Panc1 (cell line): Measurements from ENCODE around the gene OSBPL8. TPM values are rescaled to one million over a fixed set of nuclear protein-coding genes. Genes with fewer than 3 reads are reported as not detected.

Experiments
- ATAC-seq: fragments of 200-7000 bp; cut with Tn5 transposase; 2 replicates; pipeline ENCODE4 v1.9.1; 2020; ENCODE audit warnings: mild to moderate bottlenecking, moderate library complexity
- BruUV-seq: library from RNA; stranded (reverse); fragments of 400-500 nt; replicated peaks from 2 replicates; lab custom pipeline; 2021; lab: Mats Ljungman, UMichigan
- CTCF ChIA-PET: fragments of 300-600 bp; sonication (Branson Sonifier 250); formaldehyde crosslinking; loops from one replicate; lab custom pipeline; 2022; ENCODE audit warnings: antibody characterized with exemption; lab: Charles Lee
- POLR2A ChIA-PET: fragments of 300-600 bp; sonication (Branson Sonifier 250); formaldehyde crosslinking; loops from one replicate; lab custom pipeline; 2022; ENCODE audit warnings: antibody characterized with exemption; lab: Charles Lee
- DNase-seq: peaks from one replicate; pipeline ENCODE4 v3.0.0-alpha.2; 2010; ENCODE audit warnings: low read depth, low spot score
- H3K27ac ChIP-seq: 2 replicates; pipeline ENCODE4 v1.5.1; 2011; ENCODE audit warnings: mild to moderate bottlenecking, low read length, inconsistent platforms
- H3K27me3 ChIP-seq: fragments of 200-500 bp; sonication (Bioruptor generic); 2 replicates; pipeline ENCODE4 v1.6.0; 2014; ENCODE audit warnings: low read length, inconsistent platforms; ENCODE audit not compliant: control insufficient read depth, insufficient read depth
- H3K36me3 ChIP-seq: fragments of 200-500 bp; sonication (Bioruptor generic); 2 replicates; pipeline ENCODE4 v1.5.1; 2014; ENCODE audit warnings: inconsistent platforms, mild to moderate bottlenecking, low read length, moderate library complexity; ENCODE audit not compliant: control insufficient read depth, insufficient read depth
- H3K4me1 ChIP-seq: 2 replicates; pipeline ENCODE4 v1.5.1; 2011; ENCODE audit warnings: inconsistent platforms, mild to moderate bottlenecking, low read length, moderate library complexity; ENCODE audit not compliant: control insufficient read depth, insufficient read depth
- H3K4me3 ChIP-seq, 2 experiments: 2 replicates each; pipeline ENCODE4 v1.5.1; 2011 to 2012; ENCODE audit warnings: low read depth in 2 of 2, low read length in 2 of 2, mild to moderate bottlenecking in 2 of 2, inconsistent platforms in 1 of 2, moderate library complexity in 1 of 2
- H3K9me3 ChIP-seq: fragments of 200-500 bp; sonication (Bioruptor generic); 2 replicates; pipeline ENCODE4 v1.5.1; 2014; ENCODE audit warnings: low read depth, mild to moderate bottlenecking, inconsistent platforms, low read length, moderate library complexity; ENCODE audit not compliant: control insufficient read depth, insufficient read depth
- POLR2AphosphoS5 ChIP-seq: IDR thresholded peaks from 2 replicates; pipeline ENCODE4 v1.6.1; 2012; ENCODE audit warnings: mild to moderate bottlenecking, low read depth, low read length, moderate library complexity
- SIN3A ChIP-seq: IDR thresholded peaks from 2 replicates; pipeline ENCODE4 v1.6.1; 2012; ENCODE audit warnings: low read depth, mild to moderate bottlenecking, low read length, moderate library complexity, borderline replicate concordance; ENCODE audit not compliant: insufficient read depth
- TCF7L2 ChIP-seq: IDR thresholded peaks from 2 replicates; pipeline ENCODE4 v1.6.1; 2011; ENCODE audit warnings: mild to moderate bottlenecking, low read depth, low read length, inconsistent platforms
- in situ Hi-C: cut with HindIII; loops from 2 replicates; pipeline ENCODE4 v1.10.0; 2016; ENCODE audit warnings: low sequenced_read_pairs, low pct_unique_long_range_greater_than_20kb
- intact Hi-C: fragments of 100-400 bp; cut with micrococcal nuclease; formaldehyde crosslinking; loops from one replicate; pipeline ENCODE4 v1.10.0; 2022; ENCODE audit not compliant: unreplicated experiment
- total RNA-seq: library from RNA; stranded (reverse); gene quantifications from one replicate; pipeline ENCODE4 v1.2.1, GENCODE V29; 2021; ENCODE audit not compliant: unreplicated experiment
- TF ChIP-seq, protein P1 (sequence below), 2 experiments: IDR thresholded peaks; 2 replicates each; pipeline ENCODE4 v1.6.1; 2011 to 2012; ENCODE audit warnings: low read depth in 2 of 2, control low read depth in 1 of 2, low read length in 1 of 2, mild to moderate bottlenecking in 1 of 2, moderate library complexity in 1 of 2; ENCODE audit not compliant: insufficient read depth in 1 of 2
- TF ChIP-seq, protein P2 (sequence below): fragments of 450-650 bp; IDR thresholded peaks from 2 replicates; pipeline ENCODE4 v1.5.1; 2017; ENCODE audit warnings: mild to moderate bottlenecking

The OSBPL8 gene
- total RNA-seq, 1 experiment from 2014 or later, result 76.9 TPM

DNA sequence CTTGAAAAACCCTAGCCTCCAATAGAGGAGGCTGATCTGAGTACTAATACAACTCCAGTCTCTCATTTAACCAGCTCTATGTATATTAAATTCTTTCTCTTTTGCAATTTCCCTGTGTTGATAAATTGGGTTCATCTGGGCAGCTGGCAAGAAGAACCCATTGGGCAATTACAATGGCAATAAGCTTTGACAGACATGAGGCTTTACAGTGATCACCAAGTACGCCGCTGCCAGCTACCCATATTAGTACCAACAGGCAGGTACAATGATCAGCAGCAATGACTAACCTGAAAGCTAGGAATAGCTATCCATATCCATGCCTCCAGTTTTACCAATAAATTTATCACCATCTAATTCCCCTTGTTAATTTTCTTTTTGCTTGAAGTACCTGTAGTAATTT, 54.5 kb downstream of the OSBPL8 start:
- POLR2A ChIA-PET, result no interaction called here

DNA sequence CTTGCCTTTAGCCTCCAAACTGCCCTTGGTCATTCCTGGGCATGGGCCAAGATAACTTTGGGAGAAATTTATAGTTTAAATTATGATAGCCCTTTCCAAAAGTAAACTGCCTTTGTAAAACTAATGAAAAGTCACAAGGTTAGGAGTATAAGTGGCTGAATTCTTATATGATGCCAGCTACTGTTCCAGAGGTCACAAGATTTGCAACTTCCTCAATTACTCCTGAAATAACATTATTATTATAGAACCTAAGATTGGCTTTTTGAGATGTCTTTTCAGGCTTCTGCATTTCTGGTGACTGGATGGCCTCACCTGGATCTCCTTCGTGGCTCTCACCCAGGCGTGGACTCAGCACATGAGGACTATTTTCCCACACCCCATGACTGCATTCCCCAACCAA, 55.0 kb downstream of the OSBPL8 start:
- intact Hi-C loops, result no loop called here
- BruUV-seq, result no TSS peak
- ChIA-PET CTCF (no interaction called here), POLR2A (no interaction called here)
- in situ Hi-C loops, result no loop called here
- H3K27ac ChIP-seq, result no peak overlapping the region
- no peaks in the 10 kb centered on the region for H3K27me3 ChIP-seq
- TF ChIP-seq POLR2AphosphoS5 (no peak), TCF7L2 (no peak), SIN3A (no peak)
- TF ChIP-seq, protein P1, sequence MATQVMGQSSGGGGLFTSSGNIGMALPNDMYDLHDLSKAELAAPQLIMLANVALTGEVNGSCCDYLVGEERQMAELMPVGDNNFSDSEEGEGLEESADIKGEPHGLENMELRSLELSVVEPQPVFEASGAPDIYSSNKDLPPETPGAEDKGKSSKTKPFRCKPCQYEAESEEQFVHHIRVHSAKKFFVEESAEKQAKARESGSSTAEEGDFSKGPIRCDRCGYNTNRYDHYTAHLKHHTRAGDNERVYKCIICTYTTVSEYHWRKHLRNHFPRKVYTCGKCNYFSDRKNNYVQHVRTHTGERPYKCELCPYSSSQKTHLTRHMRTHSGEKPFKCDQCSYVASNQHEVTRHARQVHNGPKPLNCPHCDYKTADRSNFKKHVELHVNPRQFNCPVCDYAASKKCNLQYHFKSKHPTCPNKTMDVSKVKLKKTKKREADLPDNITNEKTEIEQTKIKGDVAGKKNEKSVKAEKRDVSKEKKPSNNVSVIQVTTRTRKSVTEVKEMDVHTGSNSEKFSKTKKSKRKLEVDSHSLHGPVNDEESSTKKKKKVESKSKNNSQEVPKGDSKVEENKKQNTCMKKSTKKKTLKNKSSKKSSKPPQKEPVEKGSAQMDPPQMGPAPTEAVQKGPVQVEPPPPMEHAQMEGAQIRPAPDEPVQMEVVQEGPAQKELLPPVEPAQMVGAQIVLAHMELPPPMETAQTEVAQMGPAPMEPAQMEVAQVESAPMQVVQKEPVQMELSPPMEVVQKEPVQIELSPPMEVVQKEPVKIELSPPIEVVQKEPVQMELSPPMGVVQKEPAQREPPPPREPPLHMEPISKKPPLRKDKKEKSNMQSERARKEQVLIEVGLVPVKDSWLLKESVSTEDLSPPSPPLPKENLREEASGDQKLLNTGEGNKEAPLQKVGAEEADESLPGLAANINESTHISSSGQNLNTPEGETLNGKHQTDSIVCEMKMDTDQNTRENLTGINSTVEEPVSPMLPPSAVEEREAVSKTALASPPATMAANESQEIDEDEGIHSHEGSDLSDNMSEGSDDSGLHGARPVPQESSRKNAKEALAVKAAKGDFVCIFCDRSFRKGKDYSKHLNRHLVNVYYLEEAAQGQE (IDR thresholded peaks at IDR 0.05; ENCODE audit: insufficient read depth in 1 of 2, low read depth in 2 of 2, low read length in 1 of 2), result no peak
- TF ChIP-seq, protein P2, sequence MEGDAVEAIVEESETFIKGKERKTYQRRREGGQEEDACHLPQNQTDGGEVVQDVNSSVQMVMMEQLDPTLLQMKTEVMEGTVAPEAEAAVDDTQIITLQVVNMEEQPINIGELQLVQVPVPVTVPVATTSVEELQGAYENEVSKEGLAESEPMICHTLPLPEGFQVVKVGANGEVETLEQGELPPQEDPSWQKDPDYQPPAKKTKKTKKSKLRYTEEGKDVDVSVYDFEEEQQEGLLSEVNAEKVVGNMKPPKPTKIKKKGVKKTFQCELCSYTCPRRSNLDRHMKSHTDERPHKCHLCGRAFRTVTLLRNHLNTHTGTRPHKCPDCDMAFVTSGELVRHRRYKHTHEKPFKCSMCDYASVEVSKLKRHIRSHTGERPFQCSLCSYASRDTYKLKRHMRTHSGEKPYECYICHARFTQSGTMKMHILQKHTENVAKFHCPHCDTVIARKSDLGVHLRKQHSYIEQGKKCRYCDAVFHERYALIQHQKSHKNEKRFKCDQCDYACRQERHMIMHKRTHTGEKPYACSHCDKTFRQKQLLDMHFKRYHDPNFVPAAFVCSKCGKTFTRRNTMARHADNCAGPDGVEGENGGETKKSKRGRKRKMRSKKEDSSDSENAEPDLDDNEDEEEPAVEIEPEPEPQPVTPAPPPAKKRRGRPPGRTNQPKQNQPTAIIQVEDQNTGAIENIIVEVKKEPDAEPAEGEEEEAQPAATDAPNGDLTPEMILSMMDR, result no peak
- H3K9me3 ChIP-seq, result no peaks in the 10 kb centered on the region
- DNase-seq (no peak), ATAC-seq (no peak)
- no peaks in the 10 kb centered on the region for H3K36me3 ChIP-seq
- H3K4me1 ChIP-seq, result no peaks in the 10 kb centered on the region
- no peak overlapping the region for H3K4me3 ChIP-seq

More for the DNA sequence above, 54.5 kb downstream of the OSBPL8 start:
- ATAC-seq (no peak), DNase-seq (no peak)
- Histone ChIP-seq H3K4me3 (no peak overlapping the region), H3K9me3 (no peaks in the 10 kb centered on the region), H3K36me3 (no peaks in the 10 kb centered on the region), H3K4me1 (no peaks in the 10 kb centered on the region), H3K27ac (no peak overlapping the region), H3K27me3 (no peaks in the 10 kb centered on the region)
- no TSS peak for BruUV-seq
- intact Hi-C loops (no loop called here), in situ Hi-C loops (no loop called here)
- CTCF ChIA-PET, result no interaction called here
- TF ChIP-seq POLR2AphosphoS5 (no peak), SIN3A (no peak), TCF7L2 (no peak)
- TF ChIP-seq, protein P1 (IDR thresholded peaks at IDR 0.05; ENCODE audit: insufficient read depth in 1 of 2, low read depth in 2 of 2, low read length in 1 of 2), result no peak
- TF ChIP-seq, protein P2, result no peak
